HG03439 (cell line): ENCODE results near the gene RGS4.

Source experiments
- ATAC-seq: cut with Tn5 transposase; IDR thresholded peaks from one replicate; pipeline ENCODE4 v1.9.1; 2021; ENCODE audit warnings: mild to moderate bottlenecking, moderate library complexity; ENCODE audit not compliant: unreplicated experiment

Gene RGS4

GRCh38 chr1:163094589-163094988 is 25.4 kb downstream of the RGS4 start:
- no peak for ATAC-seq

DNA sequence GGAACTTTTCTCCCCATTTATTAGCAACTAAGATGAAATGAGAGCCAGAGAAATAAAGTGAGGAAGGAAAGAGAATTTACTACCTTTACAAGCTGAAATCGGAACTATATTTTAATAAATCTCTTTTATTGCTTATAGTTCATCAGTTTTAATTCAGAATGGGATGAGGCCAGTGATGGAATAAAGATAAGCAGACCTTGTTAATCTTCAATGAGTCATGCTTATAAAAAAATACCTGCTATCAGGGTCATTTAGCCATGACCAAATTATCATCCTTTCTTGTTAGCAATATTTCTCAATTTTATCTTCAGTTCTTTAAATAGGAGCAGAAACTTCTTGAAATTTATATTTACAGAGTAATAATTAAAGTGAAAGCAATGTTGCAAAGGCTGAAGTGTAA is 26.1 kb downstream of the RGS4 start:
- ATAC-seq = no peak

GRCh38 chr1:163102590-163102989 is 33.4 kb downstream of the RGS4 start:
- ATAC-seq = no peak

DNA sequence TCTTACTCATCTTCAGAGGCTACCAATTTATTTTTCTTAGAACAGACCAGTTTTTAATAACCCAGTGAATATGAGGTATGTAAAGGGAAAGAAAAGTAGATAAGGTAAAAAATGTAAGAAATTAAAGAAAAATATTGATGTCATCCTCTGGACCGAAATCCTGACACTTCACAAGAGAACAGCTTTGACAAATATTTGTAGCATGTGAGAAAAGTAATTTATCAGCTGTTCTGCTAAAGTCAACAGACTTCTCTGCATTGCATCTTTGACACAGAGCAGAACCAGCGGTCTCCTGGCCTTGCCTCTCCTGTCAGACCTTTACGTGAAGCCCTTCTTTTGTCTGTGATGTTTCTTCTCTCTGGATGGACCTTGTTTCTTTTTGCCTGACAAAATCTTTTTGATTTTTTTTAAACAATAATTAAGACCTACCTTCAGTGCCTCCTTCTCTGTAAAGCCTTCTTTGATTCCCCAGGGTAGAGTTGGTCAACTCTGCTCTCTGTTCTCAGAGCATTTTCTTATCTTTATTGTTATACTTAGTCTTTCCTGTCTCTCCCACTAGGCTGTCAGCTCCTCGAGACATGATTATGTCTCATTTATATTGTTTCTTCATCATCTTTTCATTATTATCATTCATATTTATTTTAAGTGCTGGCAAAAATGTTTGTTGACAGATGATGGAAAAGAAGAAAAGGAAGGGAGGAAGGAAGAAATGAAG is 35.4 kb downstream of the RGS4 start:
- ATAC-seq = no peak

- ATAC-seq = no peak
Measured at GRCh38 chr1:163106364-163106987, 37.3 kb downstream of the RGS4 start.

DNA sequence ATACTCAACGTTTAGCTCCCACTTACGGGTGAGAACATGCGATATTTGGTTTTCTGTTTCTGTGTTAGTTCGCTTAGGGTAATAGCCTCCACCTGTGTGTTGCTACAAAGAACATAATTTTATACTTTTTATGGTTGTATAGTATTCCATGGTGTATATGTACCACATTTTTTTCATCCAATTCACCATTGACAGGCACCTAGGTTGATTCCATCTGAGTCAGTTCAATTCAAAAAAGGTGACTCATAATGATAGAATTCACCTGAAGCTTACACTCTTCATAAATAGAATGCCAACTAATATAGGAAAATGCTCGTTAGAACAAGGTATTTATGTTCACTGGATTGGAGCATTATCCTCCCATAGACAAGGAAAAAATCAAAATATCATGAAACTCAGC is 38.5 kb downstream of the RGS4 start:
- ATAC-seq = no peak

- no peak for ATAC-seq
Measured at GRCh38 chr1:163115887-163116286, 46.7 kb downstream of the RGS4 start.

DNA sequence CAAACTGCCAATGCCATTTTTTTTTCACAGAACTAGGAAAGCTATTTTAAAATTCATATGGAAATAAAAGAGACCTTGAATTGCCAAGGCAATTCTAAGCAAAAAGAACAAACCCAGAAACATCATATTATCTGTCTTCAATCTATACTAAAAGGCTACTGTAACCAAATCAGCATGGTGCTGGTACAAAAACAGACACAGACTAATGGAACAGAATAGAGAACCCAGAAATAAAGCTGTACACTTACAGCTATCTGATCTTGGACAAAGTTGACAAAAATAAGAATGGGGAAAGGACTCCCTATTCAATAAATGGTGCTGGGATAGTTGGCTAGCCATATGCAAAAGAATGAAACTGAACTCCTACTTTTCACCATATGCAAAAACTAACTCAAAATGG is 50.5 kb downstream of the RGS4 start:
- no peak for ATAC-seq

- no peak for ATAC-seq
Measured at GRCh38 chr1:163120372-163120771, 51.2 kb downstream of the RGS4 start.

GRCh38 chr1:163124812-163125211 is 55.7 kb downstream of the RGS4 start:
- ATAC-seq = no peak
